Medulla oblongata (tissue), 1 donor: ENCODE results near the gene EIF1AD.
"Not testable (repeated sequence)": the region's sequence is repeated elsewhere in the genome, so short reads cannot be mapped to it uniquely, and the experiment has no call there.

Experiments
- DNase-seq: peaks from one replicate; pipeline ENCODE4 v3.0.0-alpha.2; 2015; ENCODE audit errors: extremely low spot score

Gene EIF1AD

DNA sequence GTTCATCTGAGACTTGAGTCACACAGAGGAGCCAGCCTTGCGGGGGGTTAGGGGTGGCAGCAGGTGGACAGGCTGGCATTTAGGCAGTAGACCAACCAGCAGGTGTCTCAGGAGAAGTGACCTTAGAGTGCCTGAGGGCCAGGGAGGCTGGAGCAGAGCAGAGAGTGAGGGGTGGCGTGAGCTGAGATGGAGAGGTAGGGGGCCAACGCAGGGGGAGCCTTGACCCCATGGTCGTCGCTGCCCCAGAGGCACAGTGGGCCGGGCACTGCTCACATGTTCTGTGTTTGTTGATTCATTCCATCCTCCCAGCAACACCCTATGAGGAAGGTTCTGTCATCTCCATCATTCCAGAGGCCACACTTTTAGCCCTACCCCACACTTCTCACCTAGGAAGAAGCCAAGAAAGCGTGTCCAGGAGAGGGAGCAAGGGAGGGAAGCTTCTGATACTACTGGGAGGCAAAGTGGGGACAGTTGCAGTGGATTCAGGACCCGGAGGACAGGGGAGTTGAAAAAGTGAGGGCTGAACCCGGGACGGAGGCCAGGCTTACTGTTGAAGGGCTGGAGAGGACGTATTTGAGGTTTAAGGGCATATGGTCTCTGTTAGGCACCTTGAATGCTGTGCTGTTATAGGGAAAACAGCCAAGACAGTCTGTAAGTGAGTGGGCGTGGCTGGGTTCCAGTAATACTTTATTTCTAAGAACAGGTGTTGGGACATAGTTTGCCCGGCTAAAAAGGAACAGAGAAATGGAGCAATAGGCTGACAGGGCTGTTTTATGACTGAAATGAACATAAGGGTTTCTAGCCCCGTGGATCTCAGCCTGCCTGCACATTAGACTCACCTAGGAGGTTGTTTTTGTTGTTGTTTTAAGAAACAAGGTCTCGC is 33.1 kb downstream of the EIF1AD start:
- no peak for DNase-seq

DNA sequence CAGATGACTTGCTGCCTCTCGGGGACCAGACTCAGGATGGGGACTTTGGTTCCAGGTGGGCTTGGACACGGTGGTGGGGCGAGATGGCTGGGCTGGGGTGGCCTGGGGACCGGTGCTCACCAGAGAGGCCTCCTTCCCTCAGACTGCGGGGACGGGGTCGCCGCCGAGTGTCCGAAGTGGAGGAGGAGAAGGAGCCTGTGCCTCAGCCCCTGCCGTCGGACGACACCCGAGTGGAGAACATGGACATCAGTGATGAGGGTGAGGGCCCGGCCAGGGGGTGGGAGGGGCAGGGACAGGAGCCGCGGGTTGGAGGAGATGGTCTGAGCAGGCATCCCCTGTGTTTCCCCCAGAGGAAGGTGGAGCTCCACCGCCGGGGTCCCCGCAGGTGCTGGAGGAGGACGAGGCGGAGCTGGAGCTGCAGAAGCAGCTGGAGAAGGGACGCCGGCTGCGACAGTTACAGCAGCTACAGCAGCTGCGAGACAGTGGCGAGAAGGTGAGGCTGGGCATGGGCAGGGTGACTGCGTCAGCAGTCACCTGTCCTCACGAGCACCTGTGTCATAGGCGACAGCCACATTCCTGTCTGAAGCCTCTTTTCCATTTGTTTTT is 34.5 kb downstream of the EIF1AD start:
- no peak for DNase-seq

DNA sequence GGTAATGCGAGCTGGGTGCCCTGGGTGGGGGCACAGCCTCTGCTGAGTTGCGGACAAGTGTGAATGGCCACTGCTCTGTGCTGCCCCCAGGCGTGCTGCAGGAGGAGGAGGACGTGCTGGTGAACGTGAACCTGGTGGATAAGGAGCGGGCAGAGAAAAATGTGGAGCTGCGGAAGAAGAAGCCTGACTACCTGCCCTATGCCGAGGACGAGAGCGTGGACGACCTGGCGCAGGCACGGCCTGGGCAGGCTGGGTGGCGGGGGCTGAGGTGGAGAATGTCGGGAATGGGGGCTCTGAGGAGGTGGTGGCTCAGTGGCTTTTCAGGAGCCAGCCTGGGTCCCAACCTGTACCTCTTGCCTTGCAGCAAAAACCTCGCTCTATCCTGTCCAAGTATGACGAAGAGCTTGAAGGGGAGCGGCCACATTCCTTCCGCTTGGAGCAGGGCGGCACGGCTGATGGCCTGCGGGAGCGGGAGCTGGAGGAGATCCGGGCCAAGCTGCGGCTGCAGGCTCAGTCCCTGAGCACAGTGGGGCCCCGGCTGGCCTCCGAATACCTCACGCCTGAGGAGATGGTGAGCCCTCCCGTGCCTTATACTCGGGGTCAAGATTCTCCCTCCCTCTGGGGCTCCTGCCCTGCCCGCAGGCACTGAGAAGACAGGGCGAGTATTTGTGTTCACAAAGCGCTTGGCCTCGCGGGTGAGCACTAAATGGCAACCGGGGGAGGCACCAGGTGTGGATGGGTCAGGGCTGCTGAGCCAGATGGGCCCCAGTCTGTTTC is 35.8 kb downstream of the EIF1AD start:
- DNase-seq: no peak

DNA sequence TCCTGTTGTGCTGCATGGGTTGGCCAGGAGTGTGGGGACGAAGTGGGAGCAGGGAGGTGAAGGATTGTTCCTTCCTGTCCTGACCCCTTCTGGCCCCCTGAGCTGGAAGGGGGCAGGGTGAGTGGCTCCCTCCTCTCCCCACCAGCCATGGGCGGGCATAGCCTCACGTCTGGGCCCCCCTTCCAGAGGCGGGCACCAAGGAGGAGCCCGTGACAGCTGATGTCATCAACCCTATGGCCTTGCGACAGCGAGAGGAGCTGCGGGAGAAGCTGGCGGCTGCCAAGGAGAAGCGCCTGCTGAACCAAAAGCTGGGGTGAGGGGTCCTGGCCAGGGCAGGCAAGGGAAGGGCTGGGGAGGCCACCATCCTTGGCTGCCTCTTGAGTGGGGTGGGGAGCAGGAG is 37.1 kb downstream of the EIF1AD start:
- DNase-seq: no peak

DNA sequence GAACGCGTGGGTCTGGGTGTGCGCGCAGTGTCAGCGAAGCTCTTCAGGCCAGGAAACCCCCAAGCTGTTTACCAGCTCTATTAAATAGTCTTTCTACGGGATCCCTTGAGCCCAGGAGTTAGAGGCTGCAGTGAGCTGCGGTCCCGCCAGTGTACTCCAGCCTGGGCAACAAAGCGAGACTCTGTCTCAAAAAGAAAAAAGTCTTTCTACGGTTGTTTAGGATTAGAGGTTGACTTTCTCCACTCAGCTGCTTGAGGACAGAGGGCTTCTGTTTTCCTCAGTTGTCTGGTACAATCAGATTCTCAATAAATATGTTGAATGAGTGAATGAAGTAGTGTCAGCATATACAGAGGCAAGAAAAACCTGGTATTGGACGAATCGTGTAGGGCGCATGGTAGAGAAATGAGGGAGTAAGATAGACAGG is 39.8 kb downstream of the EIF1AD start:
- DNase-seq: no peak

DNA sequence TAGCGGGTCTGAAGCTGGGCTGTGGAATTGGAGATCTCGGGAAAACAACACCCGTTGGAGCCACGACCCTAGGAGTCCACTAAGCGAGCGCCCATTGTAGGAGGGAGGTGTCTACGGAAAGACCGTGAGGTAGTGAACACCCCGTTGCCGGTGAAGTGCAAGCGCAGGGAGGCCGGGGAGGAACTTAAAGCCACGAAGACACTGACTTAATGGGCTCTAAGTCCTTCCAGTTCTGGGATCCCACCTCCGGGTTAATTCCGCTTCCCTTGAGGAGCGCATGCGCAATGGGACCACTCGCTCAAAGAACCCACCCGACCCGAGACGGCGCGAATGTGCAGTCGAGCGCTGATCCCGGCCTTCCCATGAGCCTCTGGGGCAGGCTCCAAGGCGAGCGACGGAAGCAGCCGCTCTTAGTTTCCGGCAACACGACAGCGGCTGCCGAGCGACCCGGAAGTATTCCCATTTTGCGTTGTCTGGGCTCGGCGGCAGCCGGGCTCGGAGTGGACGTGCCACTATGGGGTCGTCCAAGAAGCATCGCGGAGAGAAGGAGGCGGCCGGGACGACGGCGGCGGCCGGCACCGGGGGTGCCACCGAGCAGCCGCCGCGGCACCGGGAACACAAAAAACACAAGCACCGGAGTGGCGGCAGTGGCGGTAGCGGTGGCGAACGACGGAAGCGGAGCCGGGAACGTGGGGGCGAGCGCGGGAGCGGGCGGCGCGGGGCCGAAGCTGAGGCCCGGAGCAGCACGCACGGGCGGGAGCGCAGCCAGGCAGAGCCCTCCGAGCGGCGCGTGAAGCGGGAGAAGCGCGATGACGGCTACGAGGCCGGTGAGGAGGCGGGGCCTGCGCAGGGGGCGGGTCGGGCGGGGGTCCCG is 40.5 kb downstream of the EIF1AD start, which contains the start of gene SART1:
Gene SART1, plus strand, starts transcription at position 468 of the 874 bp plus-strand sequence. Its CDS starts 47 bp downstream, at position 515.
- DNase-seq: peak; percentile 99

DNA sequence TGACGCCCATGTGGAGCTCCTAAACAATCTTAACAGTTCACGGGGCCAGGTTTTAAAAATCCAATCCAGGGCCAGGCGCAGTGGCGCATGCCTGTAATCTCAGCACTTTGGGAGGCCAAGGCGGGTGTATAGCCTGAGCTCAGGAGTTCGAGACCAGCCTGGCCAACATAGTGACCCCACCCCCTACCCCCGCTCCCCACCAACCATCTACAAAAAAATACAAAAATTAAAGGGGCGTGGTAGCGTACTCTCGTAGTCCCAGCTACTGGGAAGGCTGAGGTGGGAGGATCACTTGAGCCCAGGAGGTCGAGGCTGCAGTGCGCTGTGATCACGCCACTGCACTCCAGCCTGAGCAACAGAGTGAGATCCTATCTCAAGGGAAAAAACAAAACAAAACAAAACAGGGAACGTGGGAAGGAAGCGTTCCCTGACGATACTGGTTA is 41.1 kb downstream of the EIF1AD start:
- no peak for DNase-seq

DNA sequence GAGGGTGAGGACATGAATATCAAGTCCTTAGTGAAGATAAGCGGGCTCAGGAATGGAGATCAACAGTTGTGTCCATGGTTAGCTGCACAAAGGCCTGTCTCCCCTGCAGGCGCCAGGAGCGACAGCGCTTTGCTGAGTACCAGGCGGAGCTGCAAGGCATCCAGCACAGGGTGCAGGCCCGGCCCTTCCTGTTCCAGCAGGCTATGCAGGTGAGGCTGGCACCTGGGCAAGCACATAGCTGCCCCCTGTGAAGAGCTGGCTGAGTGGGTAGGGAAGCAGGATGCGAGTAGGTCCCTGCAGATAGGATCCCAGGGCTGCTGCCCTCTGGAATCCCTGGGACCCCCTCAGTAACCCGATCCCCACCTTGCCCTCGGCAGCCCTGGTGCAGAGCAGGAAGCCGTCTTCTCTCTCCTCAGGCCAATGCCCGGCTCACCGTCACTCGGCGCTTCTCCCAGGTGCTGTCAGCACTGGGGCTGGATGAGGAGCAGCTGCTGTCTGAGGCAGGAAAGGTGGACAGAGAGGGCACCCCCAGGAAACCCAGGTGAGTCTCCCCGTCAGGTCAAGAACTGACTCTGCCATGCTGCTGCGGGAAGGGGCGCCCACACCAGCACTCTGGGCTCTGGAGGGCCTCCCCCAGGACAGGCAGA is 43.1 kb downstream of the EIF1AD start:
- no peak for DNase-seq

DNA sequence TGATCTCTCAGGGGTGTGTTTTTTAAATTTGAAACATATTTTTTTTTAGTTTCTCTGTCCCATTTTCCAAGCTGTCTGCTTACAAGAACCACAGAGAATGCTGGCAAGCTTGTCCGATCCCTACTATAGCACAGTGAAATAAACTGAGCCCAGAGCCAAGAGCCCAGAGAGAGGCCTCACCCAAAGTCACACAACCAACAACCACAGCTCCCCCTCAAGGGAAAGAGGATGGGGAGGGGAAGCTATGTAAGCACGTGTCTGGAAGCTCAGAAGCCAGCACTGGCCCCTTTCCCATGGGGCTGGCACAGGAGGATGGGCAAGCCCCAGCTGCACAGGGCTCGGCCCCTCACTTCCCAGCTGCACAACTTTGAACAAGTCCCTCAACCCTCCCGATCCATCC is 43.7 kb downstream of the EIF1AD start:
- no peak for DNase-seq

DNA sequence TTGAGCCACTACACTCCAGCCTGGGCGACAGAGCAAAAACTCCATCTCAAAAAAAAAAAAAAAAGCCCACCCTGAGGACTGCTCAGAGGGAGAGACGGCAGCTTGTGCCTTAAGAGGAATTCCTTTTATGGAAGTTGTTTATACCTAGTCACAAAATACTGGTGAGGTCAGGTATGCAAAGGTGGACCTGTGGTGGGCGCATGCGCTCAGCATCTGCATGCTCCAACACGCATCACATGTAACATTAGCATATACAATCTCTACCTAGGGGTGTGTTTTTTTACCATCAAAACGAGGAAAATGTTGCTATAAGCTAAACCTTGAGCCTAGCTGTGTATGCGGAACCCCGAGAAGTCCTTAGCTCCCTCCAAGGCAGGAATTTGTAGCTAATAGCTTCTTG is 47.2 kb downstream of the EIF1AD start:
- no peak for DNase-seq

DNA sequence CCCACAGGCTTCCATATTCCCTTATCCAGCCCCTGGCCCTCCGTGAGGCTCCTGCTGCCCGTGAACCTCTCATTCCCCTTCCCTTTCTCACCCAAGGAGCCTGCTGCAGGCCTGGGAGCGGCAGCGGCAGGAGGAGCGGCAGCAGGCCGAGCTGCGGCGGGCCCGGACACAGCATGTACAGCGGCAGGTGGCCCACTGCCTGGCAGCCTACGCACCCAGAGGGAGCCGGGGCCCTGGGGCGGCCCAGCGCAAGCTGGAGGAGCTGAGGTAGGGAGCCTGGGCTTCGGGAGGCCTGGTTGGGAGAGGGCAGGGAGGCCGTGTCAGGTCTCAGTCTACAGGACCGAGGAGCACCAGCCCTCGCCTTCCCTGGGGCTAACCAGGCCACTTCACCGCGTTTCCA is 48.5 kb downstream of the EIF1AD start:
- no peak for DNase-seq

DNA sequence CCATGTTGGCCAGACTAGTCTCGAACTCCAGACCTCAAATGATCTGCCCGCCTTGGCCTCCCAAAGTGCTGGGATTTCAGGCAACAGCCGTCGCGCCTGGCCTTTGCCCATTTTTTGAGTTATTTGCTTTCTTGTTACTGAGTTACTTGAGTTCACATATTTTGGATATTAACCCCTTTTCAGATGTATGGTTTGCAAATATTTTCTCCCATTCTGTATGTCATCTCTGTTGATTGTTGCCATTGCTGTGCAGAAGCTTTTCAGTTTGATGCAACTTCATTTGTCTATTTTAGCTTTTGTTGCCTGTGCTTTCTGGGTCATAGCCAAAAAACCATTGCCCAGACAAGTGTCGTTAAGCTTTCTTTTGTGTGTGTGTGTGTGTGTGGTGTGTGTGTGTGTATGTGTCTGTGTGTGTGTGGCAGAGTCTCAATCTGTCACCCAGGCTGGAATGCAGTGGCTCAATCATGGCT is 49.9 kb downstream of the EIF1AD start:
- no peak for DNase-seq

DNA sequence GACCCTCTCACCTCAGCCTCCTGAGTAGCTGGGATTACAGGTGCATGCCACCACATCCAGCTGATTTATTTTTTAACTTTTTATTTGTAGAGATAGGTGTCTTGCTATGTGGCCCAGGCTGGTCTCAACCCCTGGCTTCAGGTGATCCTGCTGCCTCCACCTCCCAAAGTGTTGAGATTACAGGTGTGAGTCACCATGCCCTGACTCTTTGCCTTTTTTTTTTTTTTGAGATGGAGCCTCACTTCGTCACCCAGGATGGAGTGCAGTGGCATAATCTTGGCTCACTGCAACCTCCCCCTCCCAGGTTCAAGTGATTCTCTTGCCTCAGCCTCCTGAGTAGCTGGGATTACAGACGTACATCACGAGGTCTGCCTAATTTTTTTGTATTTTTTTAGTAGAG is 50.3 kb downstream of the EIF1AD start:
- DNase-seq: not testable (repeated sequence)

DNA sequence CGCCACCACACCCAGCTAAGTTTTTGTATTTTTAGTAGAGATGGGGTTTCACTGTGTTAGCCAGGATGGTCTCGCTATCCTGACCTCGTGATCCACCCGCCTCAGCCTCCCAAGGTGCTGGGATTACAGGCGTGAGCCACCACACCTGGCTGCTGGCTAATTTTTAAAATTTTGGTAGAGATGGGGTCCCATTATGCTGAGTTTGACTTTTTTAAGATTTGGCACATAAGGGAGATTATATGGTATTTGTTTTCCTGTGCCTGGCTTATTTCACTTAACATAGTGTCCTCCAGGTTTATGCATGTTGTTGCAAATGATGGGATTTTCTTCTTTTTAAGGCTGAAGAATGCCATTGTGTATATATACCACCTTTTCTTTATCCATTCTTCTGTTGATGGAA is 51.2 kb downstream of the EIF1AD start:
- not testable (repeated sequence) for DNase-seq

DNA sequence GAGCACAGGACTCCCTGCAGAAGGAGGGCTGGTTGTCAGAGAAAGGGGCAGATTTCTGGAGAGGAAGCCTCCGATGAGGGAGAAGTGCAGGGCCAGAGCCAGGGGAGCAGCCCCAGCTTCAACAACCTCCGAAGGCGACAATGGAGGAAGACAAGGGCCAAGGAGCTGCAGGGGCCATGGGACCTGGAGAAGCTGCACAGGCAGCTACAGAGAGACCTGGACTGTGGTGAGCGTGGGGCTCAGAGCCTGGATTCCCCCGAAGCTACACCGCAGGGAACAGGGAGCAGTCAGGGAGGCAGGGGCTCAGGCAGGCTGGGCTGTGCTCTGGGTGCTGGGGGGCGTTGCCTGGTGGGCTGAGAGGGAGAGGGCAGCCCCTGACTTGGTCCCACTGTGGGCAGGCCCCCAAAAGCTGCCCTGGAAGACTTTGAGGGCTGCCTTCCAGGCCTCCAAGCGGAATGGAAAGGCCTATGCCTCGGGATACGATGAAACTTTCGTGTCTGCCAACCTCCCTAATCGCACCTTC is 54.3 kb downstream of the EIF1AD start:
- DNase-seq: no peak

DNA sequence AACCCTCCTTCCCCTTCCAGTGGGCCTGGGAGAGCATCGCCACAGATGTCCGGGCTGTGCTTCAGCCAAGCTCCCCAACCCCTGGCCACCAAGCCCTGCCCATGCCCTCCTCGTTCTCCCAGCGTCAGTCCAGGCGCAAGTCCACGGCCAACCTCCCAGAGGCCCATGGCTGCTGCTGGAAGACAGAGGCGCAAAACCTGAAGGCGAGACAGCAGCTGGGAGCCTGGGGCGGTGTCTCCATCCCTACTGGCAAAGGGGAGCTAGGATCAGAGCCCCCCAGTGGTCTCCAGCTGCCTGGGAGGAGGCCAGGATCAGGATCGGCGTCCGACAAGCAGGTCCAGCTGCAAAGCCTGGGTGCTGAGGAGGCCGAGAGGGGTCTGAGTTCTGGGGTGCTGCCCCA is 54.8 kb downstream of the EIF1AD start:
- DNase-seq: no peak

DNA sequence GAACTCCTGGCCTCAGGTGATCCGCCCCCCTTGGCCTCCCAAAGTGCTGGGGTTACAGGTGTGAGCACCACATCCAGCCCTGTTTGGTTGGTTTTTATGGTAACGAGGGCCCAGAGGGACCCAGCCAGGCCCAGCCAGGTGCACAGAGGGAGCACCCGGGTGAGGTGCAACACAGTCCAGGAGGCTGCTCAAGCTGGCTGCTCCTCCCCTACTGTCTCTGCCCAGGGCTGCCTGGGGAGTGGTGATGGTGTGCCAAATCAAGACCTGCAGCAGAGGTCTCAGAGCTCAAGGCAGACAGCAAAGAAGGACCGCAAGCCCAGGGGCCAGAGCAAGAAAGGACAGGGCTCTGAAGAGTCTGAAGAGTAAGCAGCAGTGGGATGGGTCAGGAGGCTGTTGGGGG is 55.3 kb downstream of the EIF1AD start:
- no peak for DNase-seq
